Endodermal cell (in vitro differentiated cells): Measurements from ENCODE around the gene FMNL2. TPM values are rescaled to one million over a fixed set of nuclear protein-coding genes. Genes with fewer than 3 reads are reported as not detected.

Experiments
- DNase-seq: peaks from one replicate; pipeline ENCODE4 v3.0.0-alpha.2; 2017
- H3K27ac ChIP-seq: 2 replicates; pipeline ENCODE4 v1.5.1; 2013; ENCODE audit warnings: mild to moderate bottlenecking, low read depth, low read length, moderate library complexity
- H3K27me3 ChIP-seq: 2 replicates; pipeline ENCODE4 v1.6.1; 2013; ENCODE audit warnings: mild to moderate bottlenecking, low read length, moderate library complexity; ENCODE audit not compliant: insufficient read depth, control insufficient read depth, poor library complexity, severe bottlenecking
- H3K36me3 ChIP-seq: 2 replicates; pipeline ENCODE4 v1.7.0; 2013; ENCODE audit warnings: mild to moderate bottlenecking, low read length, moderate library complexity; ENCODE audit not compliant: control insufficient read depth, insufficient read depth
- H3K4me1 ChIP-seq: one replicate; pipeline ENCODE4 v1.7.0; 2013; ENCODE audit warnings: low read length; ENCODE audit not compliant: control insufficient read depth, insufficient read depth
- H3K4me3 ChIP-seq: 2 replicates; pipeline ENCODE4 v1.5.1; 2013; ENCODE audit warnings: mild to moderate bottlenecking, low read length, moderate library complexity
- H3K9ac ChIP-seq: 2 replicates; pipeline ENCODE4 v1.6.1; 2013; ENCODE audit warnings: mild to moderate bottlenecking, low read length, moderate library complexity; ENCODE audit not compliant: poor library complexity, severe bottlenecking; ENCODE audit errors: extremely low read depth
- H3K9me3 ChIP-seq: 2 replicates; pipeline ENCODE4 v1.6.1; 2013; ENCODE audit warnings: mild to moderate bottlenecking, low read length, moderate library complexity; ENCODE audit not compliant: control insufficient read depth
- H3K27ac Mint-ChIP-seq: 2 replicates; pipeline ENCODE4 v1.8.0; 2020; ENCODE audit warnings: mixed read lengths
- H3K27me3 Mint-ChIP-seq: 2 replicates; pipeline ENCODE4 v1.8.0; 2021; ENCODE audit warnings: mild to moderate bottlenecking, mixed read lengths; ENCODE audit not compliant: insufficient read depth
- H3K36me3 Mint-ChIP-seq: 2 replicates; pipeline ENCODE4 v1.8.0; 2020; ENCODE audit warnings: low read depth, mixed read lengths
- H3K4me1 Mint-ChIP-seq: 2 replicates; pipeline ENCODE4 v1.8.0; 2020; ENCODE audit warnings: mixed read lengths
- H3K4me3 Mint-ChIP-seq: 2 replicates; pipeline ENCODE4 v1.8.0; 2020; ENCODE audit warnings: mild to moderate bottlenecking, moderate library complexity, mixed read lengths
- H3K9me3 Mint-ChIP-seq: 2 replicates; pipeline ENCODE4 v1.8.0; 2020; ENCODE audit warnings: mild to moderate bottlenecking, mixed read lengths
- WGBS, 2 experiments: methylation state at CpG; one replicate each; pipeline versions ENCODE4 v1.1.5 to v1.1.7; 2013; ENCODE audit warnings: missing lambda C conversion rate in 2 of 2, mixed read lengths in 1 of 2; ENCODE audit not compliant: insufficient coverage in 1 of 2, insufficient read length in 1 of 2; 5-methylcytosine and 5-hydroxymethylcytosine counted together
- total RNA-seq, 2 donors: library from RNA; stranded (reverse); fragmentation: NEBNext Ultra II Directional in 1 of 2; extraction: Animal tissue kit (Norgen Biotek cat#: 25700) in 1 of 2; gene quantifications; 2 replicates in 1 of 2; 3 replicates in 1 of 2; pipeline ENCODE4 v1.2.1, GENCODE V29; 2021
- TF ChIP-seq, protein P1 (sequence below): fragments of 200-600 bp; sonication (generic); conservative IDR thresholded peaks from 2 replicates; pipeline ENCODE4 v1.5.0; 2021; ENCODE audit warnings: antibody characterized with exemption, mild to moderate bottlenecking

Gene FMNL2
- total RNA-seq, 2 donors from 2014 or later: 49.4 to 51.8 TPM

DNA sequence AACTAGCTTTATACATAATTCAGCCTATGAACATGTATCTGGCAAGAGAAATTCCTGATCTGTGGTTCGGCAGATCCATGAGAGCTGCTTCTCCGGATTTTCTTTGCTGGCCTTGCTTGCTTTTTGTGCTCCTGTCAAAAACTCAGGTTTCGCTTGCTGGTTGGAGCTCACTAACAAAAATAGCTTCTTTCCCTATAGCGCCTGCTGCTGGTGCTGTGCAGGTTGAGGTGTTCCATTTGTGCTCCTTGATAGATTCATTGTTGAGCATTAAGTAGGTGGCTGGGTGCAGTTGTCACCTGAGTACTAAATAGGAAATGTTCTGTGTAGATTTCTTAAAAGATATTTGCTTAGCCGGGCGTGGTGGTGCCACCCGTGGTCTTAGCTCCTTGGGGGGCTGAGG is 234.2 kb downstream of the FMNL2 start:
- Histone ChIP-seq H3K27me3 (no peaks in the 10 kb centered on the region), H3K4me1 (no peaks in the 10 kb centered on the region), H3K36me3 (peaks cover 4% of the 10 kb centered on the region), H3K4me3 (no peak overlapping the region), H3K9me3 (no peaks in the 10 kb centered on the region), H3K27ac (no peak overlapping the region), H3K9ac (no peak overlapping the region)
- H3K4me1 Mint-ChIP-seq: peaks cover 33% of the 10 kb centered on the region
- H3K27ac Mint-ChIP-seq: no peak overlapping the region
- WGBS, 2 experiments: 96 to 100% methylated on average over 6 to 7 of the region's 7 CpGs
- peaks cover 9% of the 10 kb centered on the region for H3K36me3 Mint-ChIP-seq
- no peaks in the 10 kb centered on the region for H3K27me3 Mint-ChIP-seq
- no peaks in the 10 kb centered on the region for H3K9me3 Mint-ChIP-seq
- no peak overlapping the region for H3K4me3 Mint-ChIP-seq
- peak; percentile 51 for DNase-seq
- TF ChIP-seq, protein P1, sequence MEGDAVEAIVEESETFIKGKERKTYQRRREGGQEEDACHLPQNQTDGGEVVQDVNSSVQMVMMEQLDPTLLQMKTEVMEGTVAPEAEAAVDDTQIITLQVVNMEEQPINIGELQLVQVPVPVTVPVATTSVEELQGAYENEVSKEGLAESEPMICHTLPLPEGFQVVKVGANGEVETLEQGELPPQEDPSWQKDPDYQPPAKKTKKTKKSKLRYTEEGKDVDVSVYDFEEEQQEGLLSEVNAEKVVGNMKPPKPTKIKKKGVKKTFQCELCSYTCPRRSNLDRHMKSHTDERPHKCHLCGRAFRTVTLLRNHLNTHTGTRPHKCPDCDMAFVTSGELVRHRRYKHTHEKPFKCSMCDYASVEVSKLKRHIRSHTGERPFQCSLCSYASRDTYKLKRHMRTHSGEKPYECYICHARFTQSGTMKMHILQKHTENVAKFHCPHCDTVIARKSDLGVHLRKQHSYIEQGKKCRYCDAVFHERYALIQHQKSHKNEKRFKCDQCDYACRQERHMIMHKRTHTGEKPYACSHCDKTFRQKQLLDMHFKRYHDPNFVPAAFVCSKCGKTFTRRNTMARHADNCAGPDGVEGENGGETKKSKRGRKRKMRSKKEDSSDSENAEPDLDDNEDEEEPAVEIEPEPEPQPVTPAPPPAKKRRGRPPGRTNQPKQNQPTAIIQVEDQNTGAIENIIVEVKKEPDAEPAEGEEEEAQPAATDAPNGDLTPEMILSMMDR: peak; percentile 46

DNA sequence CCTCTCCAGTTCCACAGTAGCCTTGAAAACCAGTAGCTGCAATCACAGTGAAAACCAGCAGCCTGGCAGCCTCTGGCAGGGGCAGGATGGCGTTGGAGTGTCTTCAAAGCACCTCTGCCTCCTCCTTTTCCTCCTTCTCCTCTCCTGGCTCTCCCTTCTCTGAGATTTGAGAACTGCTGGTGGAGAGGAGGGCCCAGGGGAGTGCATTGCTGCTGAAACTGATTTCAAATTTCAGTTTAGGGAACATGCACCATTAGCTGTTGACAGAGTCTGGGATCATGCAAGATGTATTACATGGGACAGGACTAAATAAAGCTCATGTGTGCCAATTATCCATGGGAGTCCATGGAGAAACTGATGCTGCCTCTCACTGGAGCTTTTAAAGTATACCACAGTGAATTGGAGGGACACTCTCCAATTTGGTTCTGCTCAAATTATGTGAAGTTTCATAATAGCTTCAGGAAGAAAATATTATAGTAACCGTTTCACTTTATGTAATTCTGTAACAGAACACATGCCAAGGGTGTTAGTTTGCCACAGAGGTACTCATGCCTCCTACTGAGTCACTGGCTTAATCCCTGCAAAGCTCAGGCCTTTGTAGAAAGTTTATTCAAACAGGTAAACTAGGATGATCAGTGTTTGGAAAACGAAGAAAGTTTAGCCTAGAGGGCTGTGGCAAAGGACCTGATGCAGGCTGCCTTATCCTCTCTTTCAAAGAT is 236.2 kb downstream of the FMNL2 start:
- Mint-ChIP-seq H3K36me3 (peaks cover 5% of the 10 kb centered on the region), H3K9me3 (no peaks in the 10 kb centered on the region), H3K4me3 (no peak overlapping the region), H3K27me3 (no peaks in the 10 kb centered on the region), H3K27ac (peak overlapping the region; percentile 12), H3K4me1 (peaks cover 27% of the 10 kb centered on the region)
- no peaks in the 10 kb centered on the region for H3K9me3 ChIP-seq
- H3K27me3 ChIP-seq: no peaks in the 10 kb centered on the region
- no peak overlapping the region for H3K27ac ChIP-seq
- TF ChIP-seq, protein P1: no peak
- no peaks in the 10 kb centered on the region for H3K4me1 ChIP-seq
- H3K9ac ChIP-seq: no peak overlapping the region
- peaks cover 13% of the 10 kb centered on the region for H3K36me3 ChIP-seq
- 67% methylated on average over 3 of the region's 3 CpGs; no CpG with 5 or more reads in 1 of the 2 experiments for WGBS, 2 experiments
- DNase-seq: peak; percentile 51
- no peak overlapping the region for H3K4me3 ChIP-seq

DNA sequence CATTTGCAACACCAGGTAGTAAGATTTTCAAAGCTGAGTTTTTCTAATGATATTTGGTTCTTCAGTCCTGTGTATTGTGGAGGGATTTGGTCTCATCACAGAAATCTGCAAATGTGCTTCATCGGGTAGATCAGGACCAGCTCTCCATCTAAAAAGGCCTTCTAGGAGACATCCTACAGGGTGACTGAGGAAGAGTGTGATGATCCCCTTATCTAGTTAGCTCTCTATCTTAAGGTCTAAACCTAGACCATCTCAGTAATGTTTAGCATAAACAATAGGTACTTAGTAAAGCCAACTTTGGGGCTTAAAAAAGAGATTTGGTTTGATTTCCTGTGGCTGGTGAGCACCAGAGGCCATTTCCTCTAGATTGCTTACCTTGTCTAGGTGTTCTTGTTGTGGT is 237.1 kb downstream of the FMNL2 start:
- Histone ChIP-seq H3K9me3 (no peaks in the 10 kb centered on the region), H3K4me1 (no peaks in the 10 kb centered on the region), H3K9ac (no peak overlapping the region), H3K36me3 (peaks cover 16% of the 10 kb centered on the region), H3K4me3 (no peak overlapping the region), H3K27ac (no peak overlapping the region), H3K27me3 (no peaks in the 10 kb centered on the region)
- TF ChIP-seq, protein P1: no peak
- no peak overlapping the region for H3K4me3 Mint-ChIP-seq
- no peaks in the 10 kb centered on the region for H3K27me3 Mint-ChIP-seq
- H3K4me1 Mint-ChIP-seq: peaks cover 23% of the 10 kb centered on the region
- H3K9me3 Mint-ChIP-seq: no peaks in the 10 kb centered on the region
- peak overlapping the region; percentile 58 for H3K27ac Mint-ChIP-seq
- DNase-seq: no peak
- WGBS, 2 experiments: 89% methylated on average over 1 of the region's 1 CpG; no CpG with 5 or more reads in 1 of the 2 experiments
- peaks cover 5% of the 10 kb centered on the region for H3K36me3 Mint-ChIP-seq
